Stimulated activated CD4-positive, alpha-beta T cell treated with anti-CD3 and anti-CD28 coated beads, Interleukin-2, amount 100 ng/mL, for 48 hours (primary cell): ENCODE measurements around the gene FAM170A.

Experiments used
- DNase-seq, 2 donors: peaks; one replicate each; pipeline ENCODE4 v3.0.0-alpha.2; 2020

The FAM170A gene, protein sequence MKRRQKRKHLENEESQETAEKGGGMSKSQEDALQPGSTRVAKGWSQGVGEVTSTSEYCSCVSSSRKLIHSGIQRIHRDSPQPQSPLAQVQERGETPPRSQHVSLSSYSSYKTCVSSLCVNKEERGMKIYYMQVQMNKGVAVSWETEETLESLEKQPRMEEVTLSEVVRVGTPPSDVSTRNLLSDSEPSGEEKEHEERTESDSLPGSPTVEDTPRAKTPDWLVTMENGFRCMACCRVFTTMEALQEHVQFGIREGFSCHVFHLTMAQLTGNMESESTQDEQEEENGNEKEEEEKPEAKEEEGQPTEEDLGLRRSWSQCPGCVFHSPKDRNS

DNA sequence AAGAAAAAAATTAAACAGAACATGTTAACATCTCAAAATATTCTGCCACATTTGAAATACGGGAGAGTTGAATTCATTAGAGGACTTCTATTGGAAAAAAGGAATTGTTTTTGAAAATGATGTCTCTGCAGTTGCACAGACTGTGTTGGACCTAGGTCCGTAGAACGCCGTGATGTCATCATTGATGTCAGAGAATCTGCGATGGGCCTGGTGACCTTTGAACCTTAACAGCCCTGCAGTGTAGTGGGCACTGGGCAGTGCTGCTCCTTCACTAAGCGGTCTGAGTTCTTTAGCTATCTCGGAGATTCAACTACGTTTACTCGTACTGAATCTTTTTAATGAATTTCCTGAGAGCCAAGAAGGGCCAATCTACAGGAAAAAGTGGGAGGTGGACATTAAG lies at the start of gene FAM170A:
Gene FAM170A (plus strand): TSS at position 220 of the 400 bp plus-strand sequence. CDS start 211 bp downstream, outside the sequence.
- no peak for DNase-seq

DNA sequence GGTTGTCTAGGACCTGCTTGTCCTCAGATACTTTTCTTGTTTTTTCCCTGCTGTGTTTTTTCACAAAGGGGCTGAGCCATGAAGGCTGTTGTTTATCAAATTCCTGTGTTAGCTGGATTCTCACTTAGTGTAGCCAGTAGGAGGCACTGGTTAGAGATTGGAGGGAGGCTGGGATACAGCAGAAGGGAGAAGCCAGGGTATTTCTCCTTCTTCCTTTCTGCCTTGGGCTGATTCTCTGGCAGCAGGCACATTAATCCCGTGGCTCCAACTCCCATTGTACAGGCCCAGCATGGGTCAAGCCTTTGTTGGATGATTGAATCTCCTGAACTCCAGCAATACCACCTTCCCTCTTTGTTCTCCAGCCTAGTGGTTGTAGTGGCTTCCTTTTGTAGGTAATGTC lies 46.4 kb upstream of the FAM170A start:
- DNase-seq, result no peak

DNA sequence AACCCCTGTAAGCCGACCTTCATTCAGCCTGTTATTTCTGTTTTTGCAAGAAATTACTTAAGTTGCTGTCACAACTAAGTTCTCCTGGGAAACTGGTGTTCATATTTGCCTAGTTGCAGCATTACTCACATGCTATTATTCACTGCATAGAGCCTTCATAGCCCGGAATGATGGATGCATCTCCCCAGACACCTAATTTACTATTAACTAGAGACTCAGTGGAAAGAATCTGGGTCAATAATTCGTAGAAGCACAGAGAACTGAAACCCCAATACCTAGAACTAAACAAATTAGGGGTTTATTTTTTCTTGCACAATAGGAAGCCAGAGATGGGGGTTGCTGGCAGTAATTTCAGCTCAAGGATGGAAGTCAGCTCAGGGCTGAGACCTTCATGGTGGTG lies 45.7 kb upstream of the FAM170A start:
- no peak for DNase-seq

DNA sequence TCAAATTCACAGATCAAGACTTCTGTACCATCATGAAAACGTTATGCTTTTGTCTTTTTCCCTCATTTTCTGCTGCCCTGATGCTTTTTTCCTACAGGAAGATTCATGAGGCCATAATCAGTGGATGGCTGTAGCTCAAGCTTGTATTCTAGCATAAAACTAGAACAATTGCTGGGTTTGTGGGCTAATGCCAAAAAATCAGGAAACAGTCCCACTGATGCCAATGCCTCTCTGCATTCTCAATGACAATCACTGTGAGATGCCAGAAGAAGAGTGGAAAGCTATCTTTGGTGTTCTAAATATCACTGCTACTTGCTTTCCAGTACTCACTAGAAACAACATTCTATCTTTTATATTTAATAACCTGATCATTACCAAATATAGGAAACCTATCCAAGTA lies 33.3 kb upstream of the FAM170A start:
- DNase-seq, result no peak

DNA sequence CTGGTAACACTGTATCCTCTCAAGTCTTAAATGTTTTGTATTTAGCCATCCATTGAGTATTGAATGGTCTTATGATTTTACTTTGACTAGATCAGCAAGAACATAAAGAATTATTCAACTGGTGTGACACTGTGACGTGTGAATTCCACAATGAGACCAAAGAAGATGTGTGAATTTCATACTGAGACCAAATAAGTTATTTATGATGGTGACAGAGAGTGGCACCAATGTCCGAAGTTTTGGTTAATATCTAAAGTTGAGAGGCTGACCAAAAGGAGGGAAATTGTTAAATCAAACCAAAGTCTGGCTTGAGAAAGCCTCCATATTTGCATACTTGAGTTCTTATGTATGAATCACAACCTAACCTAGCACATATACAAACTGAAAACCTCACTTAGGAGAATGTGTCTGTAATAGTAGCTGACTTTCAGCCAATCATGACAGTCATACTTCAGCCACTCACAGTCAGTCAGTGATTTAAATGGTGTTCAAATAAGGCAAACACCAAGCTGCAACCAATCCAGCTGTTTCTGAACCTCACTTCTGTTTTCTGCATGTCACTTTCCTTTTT lies 31.5 kb upstream of the FAM170A start:
- no peak for DNase-seq

DNA sequence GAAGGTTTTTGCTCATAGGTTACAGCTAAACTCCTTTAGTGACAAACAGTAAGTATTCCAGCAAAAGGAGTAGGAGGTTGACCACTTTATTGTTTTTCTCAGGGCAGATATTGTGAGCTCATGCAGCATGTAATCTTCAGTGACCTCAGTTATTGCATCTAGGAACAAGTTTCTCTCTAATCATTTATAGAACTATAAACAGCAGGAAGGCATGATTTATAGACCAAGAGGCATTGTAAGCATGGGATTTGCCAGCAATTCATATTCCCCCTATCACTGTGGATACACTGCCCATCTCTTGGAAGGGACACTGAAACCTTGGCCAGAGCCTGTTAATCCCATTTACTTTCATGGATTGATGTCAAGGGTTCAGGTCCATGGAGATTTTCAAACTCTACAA lies 15.4 kb upstream of the FAM170A start:
- DNase-seq, result no peak

DNA sequence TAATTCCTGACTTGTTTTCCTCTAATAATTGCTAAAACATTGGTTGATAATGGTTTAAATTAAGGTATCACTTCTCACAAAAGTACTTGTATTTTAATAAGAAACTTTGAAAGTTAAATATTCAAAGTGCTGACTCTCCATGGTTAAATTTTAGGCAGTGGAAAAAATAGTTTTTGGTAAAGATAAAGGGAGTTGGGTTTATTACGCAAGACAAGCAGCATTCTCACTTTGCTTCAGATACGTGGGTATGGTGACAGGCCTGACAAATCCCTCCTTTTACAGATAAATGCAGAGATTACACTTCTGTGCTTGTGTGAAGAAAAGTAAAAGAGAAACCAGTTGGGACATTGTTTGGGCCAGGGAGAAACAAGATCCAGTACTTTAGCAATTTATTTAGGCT lies 14.5 kb upstream of the FAM170A start:
- DNase-seq, result no peak

DNA sequence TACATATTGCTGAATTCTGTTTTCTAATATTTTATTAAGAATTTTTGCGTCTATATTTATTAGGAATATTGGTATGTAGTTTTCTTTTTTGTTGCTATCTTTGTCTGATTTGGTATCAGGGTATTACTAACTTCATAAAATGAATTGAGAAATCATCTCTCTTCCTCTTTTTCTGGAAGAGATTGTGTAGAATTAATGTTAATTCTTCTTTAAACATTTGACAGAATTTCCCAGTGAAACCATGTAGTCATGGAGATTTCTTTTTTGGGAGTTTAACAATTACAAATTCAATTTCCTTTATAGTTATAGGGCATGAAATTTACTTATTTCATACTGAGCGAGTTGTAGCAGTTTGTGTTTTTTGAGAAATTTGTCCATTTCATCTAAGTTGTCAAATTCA lies 3.3 kb upstream of the FAM170A start:
- DNase-seq, result no peak

DNA sequence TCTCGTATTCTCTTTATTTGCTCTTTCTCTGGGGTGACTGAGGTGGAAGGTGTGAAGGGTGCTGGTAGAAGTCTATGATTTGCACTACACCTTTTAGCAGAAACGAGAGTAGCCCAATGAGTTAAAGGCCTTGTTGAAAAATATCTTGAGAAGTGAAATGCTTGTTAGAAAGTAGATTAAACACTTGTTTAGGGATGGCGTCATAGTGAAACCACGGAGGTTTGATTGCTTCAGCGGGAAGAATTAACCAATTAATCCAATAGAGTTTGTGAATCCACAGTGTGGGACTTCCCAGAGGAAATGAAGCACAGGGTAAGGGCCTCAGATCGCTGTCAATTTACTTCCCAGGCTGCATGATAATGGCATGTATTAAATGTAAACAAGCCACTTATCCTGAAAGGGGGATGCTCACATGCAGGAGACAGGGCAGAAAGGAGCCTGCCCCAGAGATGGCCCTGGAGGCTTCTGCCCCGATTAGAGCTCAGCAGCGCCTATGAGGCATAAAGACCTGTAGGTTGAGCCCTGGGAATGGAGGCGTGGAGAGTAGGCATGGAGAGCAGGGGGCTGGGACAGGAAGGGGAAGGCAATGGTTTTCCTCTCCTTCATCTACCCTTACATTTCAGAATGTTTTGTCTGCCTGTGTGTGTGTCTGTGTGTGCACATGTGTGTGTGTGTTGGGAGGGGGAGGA lies 1.5 kb downstream of the FAM170A start:
- DNase-seq, result no peak

DNA sequence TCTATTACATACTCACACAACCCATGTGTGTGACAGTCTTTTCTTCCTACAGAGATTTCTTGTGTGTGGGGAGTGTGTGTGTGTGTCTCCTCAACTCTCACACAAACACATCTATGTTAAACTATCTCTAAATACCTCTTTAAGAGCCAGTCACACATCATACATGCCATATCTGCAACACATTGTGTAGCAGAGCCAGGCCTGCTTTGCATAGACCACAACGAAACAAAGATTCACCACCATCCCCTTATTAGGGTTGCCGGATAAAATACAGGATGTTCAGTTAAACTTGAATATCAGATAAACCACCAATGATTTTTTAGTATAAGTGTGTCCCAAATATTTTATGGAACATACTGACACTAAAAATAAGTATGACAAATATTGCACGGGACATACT lies 2.3 kb downstream of the FAM170A start:
- no peak for DNase-seq

DNA sequence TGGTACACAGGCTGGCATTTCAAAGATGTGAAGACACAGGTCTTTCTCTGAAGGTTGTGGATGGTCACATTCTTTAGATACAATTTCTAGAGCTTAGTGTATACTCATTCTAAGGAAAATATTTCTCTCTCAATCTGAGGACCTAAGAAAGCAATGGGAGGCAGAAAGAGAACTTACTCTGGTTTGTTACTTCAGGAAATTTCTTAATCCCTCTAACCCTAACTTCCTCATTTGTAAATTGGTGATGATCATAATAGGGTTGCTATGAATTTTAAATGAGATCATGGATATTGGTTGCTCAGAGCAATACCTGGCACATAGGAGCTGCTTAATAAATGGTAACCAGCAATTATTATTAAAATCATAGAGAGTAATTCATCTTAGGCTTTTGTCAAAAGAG lies 22.1 kb downstream of the FAM170A start:
- no peak for DNase-seq

DNA sequence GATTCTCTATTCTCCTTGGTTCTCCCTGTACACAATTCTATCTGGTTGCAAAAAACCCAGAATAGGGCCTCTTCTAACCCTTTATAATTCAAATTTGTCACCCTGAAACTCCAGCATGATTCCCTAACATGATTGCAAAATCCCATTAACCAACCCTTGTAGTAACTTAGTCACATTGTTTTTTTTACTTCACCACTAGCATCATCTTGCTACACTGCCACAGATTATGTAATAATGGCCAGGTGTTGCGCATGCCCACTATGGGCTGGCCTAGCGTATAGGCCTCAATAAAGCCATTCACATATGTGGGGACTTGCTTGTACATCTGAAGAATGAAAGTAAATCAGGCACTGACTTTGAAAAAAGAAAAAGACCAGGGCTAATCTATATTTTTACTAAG lies 25.7 kb downstream of the FAM170A start:
- no peak for DNase-seq

DNA sequence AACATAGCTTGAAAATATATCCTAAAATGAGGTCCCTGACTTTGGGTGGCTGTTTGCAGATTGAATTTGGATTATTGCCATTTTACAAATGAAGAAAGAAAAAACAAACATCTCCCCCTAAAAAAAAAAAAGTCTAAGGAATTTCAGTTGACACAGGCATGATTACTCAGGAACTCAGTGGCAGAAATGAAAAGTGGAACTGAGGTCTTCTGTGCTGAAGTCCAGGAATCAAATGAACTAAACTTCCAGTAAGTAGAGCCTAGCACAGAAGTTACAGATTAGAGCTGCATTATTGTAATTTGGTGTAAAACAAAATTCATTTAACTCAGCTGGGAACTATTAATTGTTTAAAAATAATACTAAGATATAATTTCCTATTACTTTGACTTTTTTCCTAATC lies 26.7 kb downstream of the FAM170A start:
- no peak for DNase-seq

DNA sequence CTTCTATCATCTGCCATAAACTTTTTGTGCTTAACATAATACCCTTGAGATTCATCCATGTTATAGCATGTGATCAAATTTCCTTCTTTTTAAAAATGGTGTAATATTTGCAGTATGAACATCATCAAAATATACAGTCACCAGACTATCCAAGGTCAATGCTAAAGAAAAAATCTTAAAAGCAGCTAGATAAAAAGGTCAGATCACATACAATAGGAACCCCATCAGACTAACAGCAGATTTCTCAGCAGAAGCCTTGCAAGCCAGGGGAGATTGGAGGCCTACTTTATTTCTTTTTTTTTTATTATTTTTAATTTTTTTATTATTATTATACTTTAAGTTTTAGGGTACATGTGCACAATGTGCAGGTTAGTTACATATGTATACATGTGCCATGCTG lies 37.2 kb downstream of the FAM170A start:
- no peak for DNase-seq

DNA sequence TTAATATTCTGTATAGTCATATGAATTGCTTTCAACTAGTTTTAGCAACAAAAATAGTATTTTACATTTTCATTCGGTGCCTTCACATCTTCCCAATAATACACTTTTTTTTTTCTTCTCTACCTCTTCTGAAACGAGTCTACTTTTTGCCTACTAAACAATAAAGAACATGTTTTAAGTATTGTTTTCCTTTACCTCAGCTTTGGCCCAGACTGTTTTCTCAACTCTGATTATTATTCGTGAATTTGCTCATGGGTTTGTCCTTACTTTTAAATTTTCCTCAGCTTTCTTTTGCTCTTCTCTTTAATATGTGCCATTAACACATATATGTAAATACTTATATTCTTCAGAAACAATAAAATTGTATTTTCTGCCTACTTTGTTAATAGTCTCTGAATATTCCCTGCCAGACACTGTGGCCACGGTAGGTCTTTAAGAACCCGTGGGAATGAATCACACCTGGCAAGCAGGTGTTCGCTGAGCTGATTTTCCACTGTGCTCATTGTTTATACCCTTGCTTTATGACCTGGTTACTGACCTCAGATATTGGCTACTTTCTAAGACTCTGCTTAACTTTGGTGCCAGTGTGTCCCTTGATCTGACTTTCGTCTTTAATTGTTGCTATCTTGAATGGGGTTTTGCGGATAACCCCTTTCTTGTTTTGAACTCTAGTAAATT lies 49.1 kb downstream of the FAM170A start:
- DNase-seq, result no peak

DNA sequence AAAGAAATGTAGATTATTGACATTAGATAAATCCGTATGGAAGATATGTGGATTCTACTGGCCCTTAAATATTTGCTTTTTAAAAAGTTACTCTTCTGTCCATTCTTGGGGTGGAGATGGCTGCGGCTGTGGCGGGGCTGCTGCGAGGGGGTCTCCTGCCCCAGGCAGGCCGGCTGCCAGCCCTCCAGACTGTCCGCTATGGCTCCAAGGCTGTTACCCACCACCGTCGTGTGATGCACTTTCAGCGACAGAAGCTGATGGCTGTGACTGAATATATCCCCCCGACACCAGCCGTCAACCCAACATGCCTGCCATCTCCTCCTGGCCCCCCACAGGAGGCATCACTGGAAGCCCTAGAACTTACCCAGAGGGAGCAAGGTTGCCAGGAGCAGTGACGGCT lies 50.7 kb downstream of the FAM170A start:
- no peak for DNase-seq

DNA sequence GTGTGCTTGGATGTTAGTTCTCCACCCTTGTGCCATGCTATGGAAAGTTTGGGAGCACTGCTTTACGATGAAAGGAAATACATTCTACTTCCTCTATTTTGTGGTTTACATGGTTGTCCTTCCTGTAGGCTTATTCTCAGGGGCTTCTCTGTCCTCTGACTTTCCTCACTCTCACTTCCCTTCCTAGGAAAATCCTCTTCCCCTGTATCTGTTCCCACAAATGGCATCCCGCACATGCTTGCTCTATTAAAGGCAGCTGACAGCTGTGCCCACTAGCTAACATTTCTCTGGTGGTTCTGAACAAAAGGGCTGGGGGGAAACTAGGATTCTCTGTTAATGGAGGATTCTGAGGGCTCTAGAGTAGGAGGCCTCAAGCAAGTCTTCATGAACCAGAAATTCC lies 52.4 kb downstream of the FAM170A start:
- no peak for DNase-seq

DNA sequence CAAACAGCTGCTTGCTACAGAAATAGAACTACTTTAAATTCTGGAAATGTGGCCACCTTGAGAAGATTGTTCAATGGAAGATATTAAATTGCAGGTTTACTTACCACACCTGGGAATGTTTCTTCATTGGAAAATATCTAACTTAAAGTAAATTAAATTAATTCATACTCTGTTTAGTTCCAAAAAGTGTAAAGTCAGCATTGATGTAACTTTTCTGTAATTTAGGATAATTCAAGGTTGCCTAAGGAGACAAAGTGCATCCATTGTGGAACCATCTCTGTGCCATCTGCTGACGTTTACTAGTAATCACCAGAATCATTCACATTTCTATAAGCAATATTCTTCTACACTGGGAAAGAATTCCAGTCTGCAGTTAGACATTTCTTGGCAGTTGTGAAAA lies 53.0 kb downstream of the FAM170A start:
- no peak for DNase-seq
